ENCODE measurements around the gene ANO1. TPM values are rescaled to one million over a fixed set of nuclear protein-coding genes. Genes with fewer than 3 reads are reported as not detected.

ANO1 gene
- total RNA-seq, 1 experiment from 2014 or later, result 10.9 TPM

DNA sequence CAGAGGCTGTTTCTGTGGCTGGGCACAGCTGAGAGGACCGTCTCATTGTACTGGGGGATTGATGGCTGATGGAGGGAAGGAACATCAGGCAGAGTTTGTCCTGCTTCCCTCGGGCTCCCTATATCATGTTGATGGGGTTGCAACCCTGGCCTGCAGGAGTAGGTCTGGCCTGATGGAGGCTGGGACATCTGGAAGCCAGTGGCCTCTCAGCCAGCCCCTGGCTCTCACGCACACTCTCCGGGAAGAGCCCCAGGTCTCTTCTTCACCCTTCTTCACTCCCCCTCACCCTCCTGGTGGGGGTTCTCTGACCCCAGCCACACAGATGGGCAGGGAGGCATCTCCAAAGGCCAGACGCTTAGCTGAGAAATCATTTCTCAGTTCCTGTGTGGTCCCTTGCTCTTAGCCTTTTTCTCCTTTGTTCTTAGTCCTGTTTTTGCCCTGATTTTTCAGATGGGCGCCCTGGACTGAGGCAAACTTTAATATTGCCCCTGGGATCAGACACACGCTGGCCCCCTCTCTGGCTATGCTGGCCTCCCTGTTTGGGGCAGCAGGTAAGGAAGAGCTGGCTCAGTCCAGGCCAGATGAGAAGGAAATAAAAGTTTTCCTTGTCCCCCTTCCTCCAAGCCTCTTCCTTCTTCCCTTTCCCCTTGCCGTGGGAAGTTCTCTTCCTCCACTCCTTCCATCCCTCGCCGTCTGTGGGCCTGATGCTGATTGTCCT, 13.9 kb upstream of the ANO1 start:
- Histone ChIP-seq H3K79me1 (ENCODE audit: insufficient read depth, low read depth, low read length, poor library complexity, severe bottlenecking) (no peaks in the 10 kb centered on the region), H3K23ac (ENCODE audit: insufficient read length, low read depth, low read length) (no peak overlapping the region), H3K18ac (ENCODE audit: insufficient read length, low read depth, low read length) (no peak overlapping the region), H2AK5ac (ENCODE audit: insufficient read length, low read length) (no peak overlapping the region), H3K27ac (ENCODE audit: insufficient read length, low read depth, low read length) (no peak overlapping the region), H3K14ac (ENCODE audit: insufficient read depth, low read length) (no peak overlapping the region), H2AFZ (ENCODE audit: low read length) (no peak overlapping the region), H3K4me1 (ENCODE audit: insufficient read depth, low read length) (peaks cover 3% of the 10 kb centered on the region), H3K9me3 (ENCODE audit: control insufficient read depth, low read depth, low read length) (no peaks in the 10 kb centered on the region), H2BK5ac (ENCODE audit: insufficient read length, low read length) (no peak overlapping the region), H3K9ac (ENCODE audit: extremely low read depth, insufficient read length, low read length) (no peak overlapping the region), H2BK12ac (ENCODE audit: insufficient read length, low read depth, low read length) (no peak overlapping the region), H2BK20ac (ENCODE audit: low read depth, low read length, poor library complexity, severe bottlenecking) (no peak overlapping the region), H4K91ac (ENCODE audit: insufficient read length, low read depth, low read length) (no peak overlapping the region), H4K8ac (replicated peaks; ENCODE audit: insufficient read length, low read depth, low read length) (no peak overlapping the region), H3T11ph (ENCODE audit: low read length) (no peak overlapping the region), H3K56ac (ENCODE audit: insufficient read length, low read depth, low read length) (no peak overlapping the region), H3K4me2 (ENCODE audit: insufficient read depth, insufficient read length, low read length) (no peak overlapping the region), H3K23me2 (ENCODE audit: insufficient read length, low read depth, low read length, poor library complexity, severe bottlenecking) (no peaks in the 10 kb centered on the region), H2BK15ac (ENCODE audit: low read depth, low read length) (no peak overlapping the region), H4K20me1 (ENCODE audit: control insufficient read depth, insufficient read depth, insufficient read length) (no peaks in the 10 kb centered on the region), H3K27me3 (ENCODE audit: insufficient read depth, low read length) (no peaks in the 10 kb centered on the region), H3K79me2 (ENCODE audit: insufficient read depth, low read length) (no peaks in the 10 kb centered on the region), H3K4ac (ENCODE audit: low read depth, low read length) (no peak overlapping the region), H2BK120ac (ENCODE audit: low read depth, low read length, poor library complexity, severe bottlenecking) (no peak overlapping the region), H4K5ac (ENCODE audit: insufficient read length, low read depth, low read length) (no peak overlapping the region)
- peak; percentile 19 for DNase-seq
- Mint-ChIP-seq H3K27ac (no peak overlapping the region), H3K4me1 (peaks cover 25 to 37% of the 10 kb centered on the region in 2 experiments), H3K27me3 (ENCODE audit: low read depth) (peaks cover 22% of the 10 kb centered on the region), H3K36me3 (ENCODE audit: insufficient read depth in 1 of 3, low read depth in 3 of 3) (no peaks in the 10 kb centered on the region; a peak in 1 of 7 replicates), H3K4me3 (no peak overlapping the region), H3K9me3 (no peaks in the 10 kb centered on the region)
- TF ChIP-seq, protein P1, sequence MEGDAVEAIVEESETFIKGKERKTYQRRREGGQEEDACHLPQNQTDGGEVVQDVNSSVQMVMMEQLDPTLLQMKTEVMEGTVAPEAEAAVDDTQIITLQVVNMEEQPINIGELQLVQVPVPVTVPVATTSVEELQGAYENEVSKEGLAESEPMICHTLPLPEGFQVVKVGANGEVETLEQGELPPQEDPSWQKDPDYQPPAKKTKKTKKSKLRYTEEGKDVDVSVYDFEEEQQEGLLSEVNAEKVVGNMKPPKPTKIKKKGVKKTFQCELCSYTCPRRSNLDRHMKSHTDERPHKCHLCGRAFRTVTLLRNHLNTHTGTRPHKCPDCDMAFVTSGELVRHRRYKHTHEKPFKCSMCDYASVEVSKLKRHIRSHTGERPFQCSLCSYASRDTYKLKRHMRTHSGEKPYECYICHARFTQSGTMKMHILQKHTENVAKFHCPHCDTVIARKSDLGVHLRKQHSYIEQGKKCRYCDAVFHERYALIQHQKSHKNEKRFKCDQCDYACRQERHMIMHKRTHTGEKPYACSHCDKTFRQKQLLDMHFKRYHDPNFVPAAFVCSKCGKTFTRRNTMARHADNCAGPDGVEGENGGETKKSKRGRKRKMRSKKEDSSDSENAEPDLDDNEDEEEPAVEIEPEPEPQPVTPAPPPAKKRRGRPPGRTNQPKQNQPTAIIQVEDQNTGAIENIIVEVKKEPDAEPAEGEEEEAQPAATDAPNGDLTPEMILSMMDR (conservative IDR thresholded peaks at IDR 0.05), result no peak
- no CpG with 5 or more reads among the region's 10 CpGs for WGBS (ENCODE audit: extremely low coverage, insufficient read length, low lambda C conversion rate)

All from H9 (cell line).